Hepatocyte (in vitro differentiated cells): ENCODE measurements around the gene CAPG. TPM values are rescaled to one million over a fixed set of nuclear protein-coding genes. Genes with fewer than 3 reads are reported as not detected.

Source experiments
- DNase-seq: peaks from one replicate; pipeline ENCODE4 v3.0.0-alpha.2; 2016; ENCODE audit warnings: low spot score
- H2AFZ ChIP-seq: fragments of 200-600 bp; sonication (generic); 2 replicates; pipeline ENCODE4 v1.6.0; 2016; ENCODE audit warnings: antibody characterized with exemption, mild to moderate bottlenecking
- H3K27ac ChIP-seq: fragments of 200-600 bp; sonication (generic); 2 replicates; pipeline ENCODE4 v1.5.1; 2016; ENCODE audit warnings: mild to moderate bottlenecking
- H3K27me3 ChIP-seq: fragments of 200-600 bp; sonication (generic); 2 replicates; pipeline ENCODE4 v1.6.1; 2016
- H3K36me3 ChIP-seq: fragments of 200-600 bp; sonication (generic); replicated peaks from 2 replicates; pipeline ENCODE4 v1.5.1; 2016; ENCODE audit warnings: low read depth; ENCODE audit not compliant: insufficient read depth
- H3K4me1 ChIP-seq: fragments of 200-600 bp; sonication (generic); 2 replicates; pipeline ENCODE4 v1.5.1; 2016; ENCODE audit warnings: mild to moderate bottlenecking, moderate library complexity; ENCODE audit not compliant: insufficient read depth
- H3K4me2 ChIP-seq: fragments of 200-600 bp; sonication (generic); 2 replicates; pipeline ENCODE4 v1.6.0; 2016
- H3K4me3 ChIP-seq: fragments of 200-600 bp; sonication (generic); 2 replicates; pipeline ENCODE4 v1.5.1; 2016; ENCODE audit warnings: mild to moderate bottlenecking
- H3K79me2 ChIP-seq: fragments of 200-600 bp; sonication (generic); 2 replicates; pipeline ENCODE4 v1.6.0; 2017; ENCODE audit warnings: mild to moderate bottlenecking
- H3K9me2 ChIP-seq: fragments of 200-600 bp; sonication (generic); replicated peaks from 2 replicates; pipeline ENCODE4 v1.6.0; 2017; ENCODE audit warnings: mild to moderate bottlenecking; ENCODE audit not compliant: insufficient read depth
- H3K9me3 ChIP-seq: fragments of 200-600 bp; sonication (generic); 2 replicates; pipeline ENCODE4 v1.5.1; 2016; ENCODE audit warnings: low read depth, mild to moderate bottlenecking
- H4K20me1 ChIP-seq: fragments of 200-600 bp; sonication (generic); 2 replicates; pipeline ENCODE4 v1.6.0; 2016; ENCODE audit warnings: mild to moderate bottlenecking; ENCODE audit not compliant: insufficient read depth, poor library complexity, severe bottlenecking
- CTCF ChIP-seq: fragments of 200-600 bp; sonication (generic); IDR thresholded peaks from 2 replicates; pipeline ENCODE4 v1.5.1; 2016; ENCODE audit warnings: antibody characterized with exemption, mild to moderate bottlenecking; ENCODE audit not compliant: poor library complexity
- EZH2 ChIP-seq: fragments of 200-600 bp; sonication (generic); IDR thresholded peaks from 2 replicates; pipeline ENCODE4 v1.6.1; 2016; ENCODE audit warnings: antibody characterized with exemption, mild to moderate bottlenecking, borderline replicate concordance
- EZH2phosphoT487 ChIP-seq: fragments of 200-600 bp; sonication (generic); IDR thresholded peaks from one replicate; pipeline ENCODE4 v1.6.1; 2018; ENCODE audit warnings: antibody characterized with exemption, mild to moderate bottlenecking, low read depth, moderate library complexity; ENCODE audit not compliant: unreplicated experiment, severe bottlenecking
- WGBS: methylation state at CpG from one replicate; pipeline ENCODE4 v1.1.6; 2016; ENCODE audit warnings: low lambda C conversion rate; ENCODE audit errors: missing lambda C conversion rate; 5-methylcytosine and 5-hydroxymethylcytosine counted together
- polyA plus RNA-seq: library from polyadenylated mRNA; unstranded; fragments of >200 nt; fragmentation: Nextera tagmentation; extraction: Ambion mirVana; gene quantifications from 2 replicates; pipeline ENCODE4 v1.2.1, GENCODE V29; 2016
- total RNA-seq: library from RNA; depleted of rRNA; stranded (reverse); fragments of >200 nt; gene quantifications from 2 replicates; pipeline ENCODE4 v1.2.3, GENCODE V29; 2014

Gene CAPG
- total and polyA plus RNA-seq, 2 experiments from 2014 or later: 108 to 172 TPM

- WGBS: 82% methylated on average over 13 of the region's 13 CpGs
- peak overlapping the region; percentile 22 for H3K4me2 ChIP-seq
- H3K79me2 ChIP-seq: peaks cover 21% of the 10 kb centered on the region
- no peak overlapping the region for H3K4me3 ChIP-seq
- H3K9me3 ChIP-seq: no peaks in the 10 kb centered on the region
- no peak for TF ChIP-seq EZH2
- no peak for TF ChIP-seq CTCF
- TF ChIP-seq EZH2phosphoT487: no peak
- H4K20me1 ChIP-seq: no peaks in the 10 kb centered on the region
- peaks cover 22% of the 10 kb centered on the region for H3K4me1 ChIP-seq
- DNase-seq: no peak
- no peak overlapping the region for H2AFZ ChIP-seq
- peak overlapping the region; percentile 37 for H3K27ac ChIP-seq
- H3K36me3 ChIP-seq: no peaks in the 10 kb centered on the region
- no peaks in the 10 kb centered on the region for H3K27me3 ChIP-seq
- H3K9me2 ChIP-seq: no peaks in the 10 kb centered on the region
Measured at GRCh38 chr2:85410584-85411404, 628 bp upstream of the CAPG start.

DNA sequence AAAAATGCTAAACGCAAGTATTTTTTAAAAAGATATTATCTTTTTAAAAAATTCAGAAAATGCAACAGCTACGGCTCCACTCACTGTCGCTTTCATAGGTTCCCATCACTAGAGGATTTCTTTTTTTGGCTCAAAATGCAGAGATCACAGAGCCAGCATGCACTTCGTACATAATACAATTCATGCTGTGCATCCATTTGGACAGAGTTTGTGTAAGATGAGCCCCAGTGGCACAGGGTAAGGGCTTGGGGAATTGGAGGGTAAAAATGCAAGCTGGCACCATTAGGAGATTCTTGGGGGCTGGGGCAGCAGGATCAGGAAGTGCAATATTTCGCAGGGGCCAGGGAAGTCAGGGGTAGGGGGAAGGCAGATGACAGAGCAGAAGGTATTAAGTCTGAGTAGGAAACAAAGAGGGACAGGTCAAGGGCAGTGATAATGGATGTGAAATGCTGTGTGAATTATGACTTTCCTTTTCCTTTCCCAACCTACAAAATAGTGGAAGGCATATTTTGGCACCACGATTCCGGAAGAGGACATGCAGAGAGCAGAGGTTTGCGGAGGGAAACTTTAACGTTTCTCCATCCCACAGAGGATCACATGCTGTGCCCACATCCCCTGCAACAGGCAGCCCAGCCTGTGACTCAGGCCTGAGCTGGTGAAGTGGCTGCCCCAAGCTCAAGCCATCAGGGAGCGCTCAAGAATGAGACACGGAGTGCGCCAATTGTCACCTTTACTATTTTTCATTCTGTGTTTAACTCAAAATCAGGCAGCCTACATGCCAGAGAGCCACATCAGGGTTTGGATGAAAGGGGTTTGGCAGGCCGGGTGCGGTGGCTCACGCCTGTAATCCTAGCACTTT lies 4.7 kb downstream of the CAPG start:
- Histone ChIP-seq H3K36me3 (no peaks in the 10 kb centered on the region), H3K4me1 (peaks cover 6% of the 10 kb centered on the region), H4K20me1 (no peaks in the 10 kb centered on the region), H3K9me3 (no peaks in the 10 kb centered on the region), H3K9me2 (no peaks in the 10 kb centered on the region), H3K4me3 (no peak overlapping the region), H3K79me2 (peaks cover 20% of the 10 kb centered on the region), H3K4me2 (no peak overlapping the region), H3K27me3 (no peaks in the 10 kb centered on the region), H3K27ac (no peak overlapping the region), H2AFZ (no peak overlapping the region)
- WGBS: 85% methylated on average over 15 of the region's 15 CpGs
- TF ChIP-seq EZH2: no peak
- TF ChIP-seq CTCF: no peak
- no peak for DNase-seq

- Histone ChIP-seq H3K9me2 (no peaks in the 10 kb centered on the region), H3K36me3 (no peaks in the 10 kb centered on the region), H3K27ac (no peak overlapping the region), H3K4me1 (no peaks in the 10 kb centered on the region), H4K20me1 (no peaks in the 10 kb centered on the region), H3K4me3 (no peak overlapping the region), H3K79me2 (peaks cover 11% of the 10 kb centered on the region), H3K4me2 (no peak overlapping the region), H2AFZ (no peak overlapping the region), H3K9me3 (no peaks in the 10 kb centered on the region), H3K27me3 (no peaks in the 10 kb centered on the region)
- WGBS: 96% methylated on average over 8 of the region's 8 CpGs
- TF ChIP-seq CTCF: no peak
- no peak for TF ChIP-seq EZH2phosphoT487
- TF ChIP-seq EZH2: no peak
- no peak for DNase-seq
Measured at GRCh38 chr2:85401844-85402243, 8.3 kb downstream of the CAPG start.
